HG02678 (cell line): ENCODE results near the gene ARPC5L.
"Not testable (repeated sequence)": the region's sequence is repeated elsewhere in the genome, so short reads cannot be mapped to it uniquely, and the experiment has no call there.

ENCODE experiments used
- ATAC-seq: cut with Tn5 transposase; IDR thresholded peaks from one replicate; pipeline ENCODE4 v1.9.1; 2021; ENCODE audit warnings: mild to moderate bottlenecking, moderate library complexity; ENCODE audit not compliant: unreplicated experiment

ARPC5L gene

GRCh38 chr9:124887832-124888231, 25.9 kb downstream of the ARPC5L start:
- ATAC-seq = no peak

GRCh38 chr9:124889006-124889405, 27.1 kb downstream of the ARPC5L start:
- no peak for ATAC-seq

GRCh38 chr9:124890179-124890578, 28.2 kb downstream of the ARPC5L start:
- ATAC-seq = no peak

GRCh38 chr9:124894035-124894740, 32.3 kb downstream of the ARPC5L start:
- ATAC-seq = no peak

- ATAC-seq = no peak
These were observed 32.8 kb downstream of the ARPC5L start for GRCh38 chr9:124894741-124895170.

GRCh38 chr9:124897570-124898460, 35.9 kb downstream of the ARPC5L start:
- ATAC-seq = no peak

GRCh38 chr9:124899845-124900244, 37.9 kb downstream of the ARPC5L start:
- no peak for ATAC-seq

- no peak for ATAC-seq
These were observed 45.0 kb downstream of the ARPC5L start for GRCh38 chr9:124906966-124907365.

GRCh38 chr9:124908098-124908497, 46.2 kb downstream of the ARPC5L start:
- ATAC-seq = no peak

GRCh38 chr9:124911766-124912165, 49.8 kb downstream of the ARPC5L start:
- ATAC-seq = no peak

GRCh38 chr9:124913378-124913777, 51.4 kb downstream of the ARPC5L start:
- ATAC-seq = no peak

- no peak for ATAC-seq
These were observed 52.9 kb downstream of the ARPC5L start for GRCh38 chr9:124914753-124915405.

- ATAC-seq = not testable (repeated sequence)
These were observed 58.5 kb downstream of the ARPC5L start for GRCh38 chr9:124920394-124920793.
